ENCODE measurements around the gene NAGLU.

DNA sequence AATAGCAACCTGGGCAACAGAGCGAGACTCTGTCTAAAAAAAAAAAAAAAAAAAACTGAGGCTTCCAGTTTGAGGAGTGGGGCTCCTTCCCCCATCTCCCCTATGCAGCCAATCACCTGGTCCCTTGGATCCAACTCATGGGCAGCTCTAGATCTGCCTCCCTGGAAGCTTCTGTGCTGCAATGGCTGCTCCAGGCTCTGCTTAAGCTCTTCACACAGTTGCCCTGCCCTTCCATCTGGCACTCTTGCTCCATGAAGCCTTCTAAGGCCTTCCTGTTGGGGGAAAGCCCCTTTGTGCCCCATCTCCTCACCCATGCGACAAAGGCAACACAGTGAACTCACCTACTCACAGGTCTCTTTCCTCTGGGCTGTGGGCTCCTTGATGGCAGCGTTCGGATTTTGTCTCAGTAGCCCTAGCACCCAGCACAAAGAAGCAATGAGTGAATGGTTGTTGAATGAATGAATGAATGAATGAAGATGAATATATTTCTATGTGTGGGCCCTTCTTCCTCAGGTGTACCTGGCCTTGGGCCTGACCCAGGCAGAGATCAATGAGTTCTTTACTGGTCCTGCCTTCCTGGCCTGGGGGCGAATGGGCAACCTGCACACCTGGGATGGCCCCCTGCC lies 1.9 kb downstream of the NAGLU start:
- TF ChIP-seq YY1 (IDR thresholded peaks at IDR 0.05; ENCODE audit: insufficient read depth, insufficient read length) = no peak
- no peak for TF ChIP-seq SUZ12 (IDR thresholded peaks at IDR 0.05; ENCODE audit: extremely low read depth, insufficient read depth, insufficient read length)
- TF ChIP-seq ZNF274 (IDR thresholded peaks at IDR 0.05; ENCODE audit: low read depth, low read length) = no peak

Data from NT2/D1 (cell line).